ENCODE data around the gene SKIL.

SKIL gene

DNA sequence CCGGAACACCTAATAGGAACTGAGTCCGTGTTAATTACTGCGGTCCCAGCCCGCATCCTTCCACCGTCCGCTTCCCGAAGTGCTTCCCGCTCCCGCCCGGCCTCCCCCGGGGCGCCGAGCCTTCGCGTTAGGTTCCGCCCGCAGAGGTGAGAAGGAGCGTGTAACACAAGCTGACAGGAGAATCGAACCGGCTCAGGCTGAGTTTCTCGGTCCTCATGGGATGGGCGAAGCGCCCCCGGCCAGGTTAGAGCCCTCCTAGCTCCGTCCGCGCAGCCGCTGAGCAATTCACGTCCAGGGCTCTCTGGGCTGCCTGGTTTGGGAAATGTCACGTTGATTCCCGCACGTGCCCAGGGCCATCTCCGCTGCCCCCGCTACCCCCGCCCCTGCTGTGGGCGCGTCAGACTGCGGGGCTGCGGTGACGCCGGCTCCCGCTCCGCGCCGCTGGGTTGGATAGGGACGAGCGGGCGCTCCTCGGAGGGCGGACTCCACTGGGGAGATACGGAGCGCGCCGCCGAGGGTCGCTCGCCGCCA lies 62.1 kb downstream of the SKIL start:
- Histone ChIP-seq H3K27me3 (ENCODE audit: insufficient read depth, poor library complexity, severe bottlenecking) (peaks cover 8% of the 10 kb centered on the region), H3K4me1 (ENCODE audit: insufficient read depth, poor library complexity, severe bottlenecking) (no peaks in the 10 kb centered on the region), H3K4me3 (ENCODE audit: severe bottlenecking) (no peak overlapping the region), H3K9me3 (ENCODE audit: severe bottlenecking) (no peaks in the 10 kb centered on the region), H3K36me3 (ENCODE audit: low read depth) (no peaks in the 10 kb centered on the region), H3K27ac (ENCODE audit: poor library complexity, severe bottlenecking) (no peak overlapping the region)
- DNase-seq (ENCODE audit: low spot score) (no peak), ATAC-seq (ENCODE audit: low read depth) (peak; percentile 10; the same call in 2 of the 3 replicates)
- TF ChIP-seq, protein P1, sequence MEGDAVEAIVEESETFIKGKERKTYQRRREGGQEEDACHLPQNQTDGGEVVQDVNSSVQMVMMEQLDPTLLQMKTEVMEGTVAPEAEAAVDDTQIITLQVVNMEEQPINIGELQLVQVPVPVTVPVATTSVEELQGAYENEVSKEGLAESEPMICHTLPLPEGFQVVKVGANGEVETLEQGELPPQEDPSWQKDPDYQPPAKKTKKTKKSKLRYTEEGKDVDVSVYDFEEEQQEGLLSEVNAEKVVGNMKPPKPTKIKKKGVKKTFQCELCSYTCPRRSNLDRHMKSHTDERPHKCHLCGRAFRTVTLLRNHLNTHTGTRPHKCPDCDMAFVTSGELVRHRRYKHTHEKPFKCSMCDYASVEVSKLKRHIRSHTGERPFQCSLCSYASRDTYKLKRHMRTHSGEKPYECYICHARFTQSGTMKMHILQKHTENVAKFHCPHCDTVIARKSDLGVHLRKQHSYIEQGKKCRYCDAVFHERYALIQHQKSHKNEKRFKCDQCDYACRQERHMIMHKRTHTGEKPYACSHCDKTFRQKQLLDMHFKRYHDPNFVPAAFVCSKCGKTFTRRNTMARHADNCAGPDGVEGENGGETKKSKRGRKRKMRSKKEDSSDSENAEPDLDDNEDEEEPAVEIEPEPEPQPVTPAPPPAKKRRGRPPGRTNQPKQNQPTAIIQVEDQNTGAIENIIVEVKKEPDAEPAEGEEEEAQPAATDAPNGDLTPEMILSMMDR (IDR thresholded peaks at IDR 0.05; ENCODE audit: poor library complexity, severe bottlenecking), result no peak

DNA sequence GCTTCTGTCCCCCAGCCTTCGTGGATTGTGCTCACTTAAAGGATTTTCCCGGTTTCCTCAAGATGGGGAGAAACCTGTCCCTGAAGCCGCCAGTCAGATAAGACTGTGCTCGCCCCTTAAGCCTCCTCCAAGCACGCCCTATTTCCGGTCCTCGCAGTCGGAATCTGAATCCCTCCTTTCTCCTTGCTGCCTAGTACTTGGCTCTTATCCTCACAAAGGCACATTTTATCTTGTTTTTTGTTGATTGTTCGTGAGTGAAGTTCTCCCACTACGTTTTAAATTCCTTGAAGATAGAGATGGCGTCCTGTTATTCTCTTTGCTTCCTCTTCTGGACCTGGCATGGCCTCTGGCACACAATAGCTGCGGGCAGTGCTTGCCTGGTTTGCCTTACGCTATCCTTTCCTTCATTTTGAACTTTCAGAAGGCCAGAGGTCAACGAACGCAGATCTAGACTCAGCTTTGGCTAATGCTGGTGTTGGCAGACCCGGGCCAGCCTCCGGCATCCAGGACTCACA lies 62.8 kb downstream of the SKIL start:
- Histone ChIP-seq H3K4me1 (ENCODE audit: insufficient read depth, poor library complexity, severe bottlenecking) (no peaks in the 10 kb centered on the region), H3K4me3 (ENCODE audit: severe bottlenecking) (no peak overlapping the region), H3K27me3 (ENCODE audit: insufficient read depth, poor library complexity, severe bottlenecking) (peaks cover 8% of the 10 kb centered on the region), H3K9me3 (ENCODE audit: severe bottlenecking) (no peaks in the 10 kb centered on the region), H3K36me3 (ENCODE audit: low read depth) (no peaks in the 10 kb centered on the region), H3K27ac (ENCODE audit: poor library complexity, severe bottlenecking) (no peak overlapping the region)
- DNase-seq (ENCODE audit: low spot score), result no peak
- ATAC-seq (ENCODE audit: low read depth), result no peak
- TF ChIP-seq, protein P1 (IDR thresholded peaks at IDR 0.05; ENCODE audit: poor library complexity, severe bottlenecking), result no peak

DNA sequence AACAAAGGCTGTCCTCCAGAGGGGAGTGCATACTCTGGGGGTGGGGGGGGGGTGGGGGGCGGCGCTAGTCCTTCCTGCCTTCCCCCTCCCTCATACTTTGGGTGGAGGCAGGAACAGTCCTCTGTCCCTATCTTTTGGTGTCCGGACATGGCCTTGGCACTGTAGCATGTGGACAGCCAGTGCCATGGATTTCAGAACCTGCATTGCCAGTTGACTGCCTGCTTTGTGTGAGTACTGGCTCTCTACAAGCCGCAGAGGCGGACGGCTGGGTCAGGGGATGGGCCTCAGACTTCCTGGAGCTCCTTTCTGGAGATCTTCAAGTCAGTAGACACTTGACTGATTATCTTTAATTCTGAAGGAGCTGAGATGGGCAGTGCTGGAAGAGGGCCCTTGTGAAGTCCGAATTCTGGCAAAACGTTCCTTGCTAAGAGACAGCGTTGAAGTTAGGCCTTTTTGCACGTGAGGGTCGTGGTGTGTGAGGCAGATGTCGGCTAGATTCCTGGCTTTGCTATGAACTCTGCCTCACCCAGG lies 63.7 kb downstream of the SKIL start:
- no peak overlapping the region for H3K27ac ChIP-seq (ENCODE audit: poor library complexity, severe bottlenecking)
- no peaks in the 10 kb centered on the region for H3K9me3 ChIP-seq (ENCODE audit: severe bottlenecking)
- ATAC-seq (ENCODE audit: low read depth) (no peak), DNase-seq (ENCODE audit: low spot score) (no peak)
- H3K4me1 ChIP-seq (ENCODE audit: insufficient read depth, poor library complexity, severe bottlenecking), result no peaks in the 10 kb centered on the region
- TF ChIP-seq, protein P1 (IDR thresholded peaks at IDR 0.05; ENCODE audit: poor library complexity, severe bottlenecking), result no peak
- peaks cover 8% of the 10 kb centered on the region for H3K27me3 ChIP-seq (ENCODE audit: insufficient read depth, poor library complexity, severe bottlenecking)
- H3K36me3 ChIP-seq (ENCODE audit: low read depth), result no peaks in the 10 kb centered on the region
- H3K4me3 ChIP-seq (ENCODE audit: severe bottlenecking), result no peak overlapping the region

DNA sequence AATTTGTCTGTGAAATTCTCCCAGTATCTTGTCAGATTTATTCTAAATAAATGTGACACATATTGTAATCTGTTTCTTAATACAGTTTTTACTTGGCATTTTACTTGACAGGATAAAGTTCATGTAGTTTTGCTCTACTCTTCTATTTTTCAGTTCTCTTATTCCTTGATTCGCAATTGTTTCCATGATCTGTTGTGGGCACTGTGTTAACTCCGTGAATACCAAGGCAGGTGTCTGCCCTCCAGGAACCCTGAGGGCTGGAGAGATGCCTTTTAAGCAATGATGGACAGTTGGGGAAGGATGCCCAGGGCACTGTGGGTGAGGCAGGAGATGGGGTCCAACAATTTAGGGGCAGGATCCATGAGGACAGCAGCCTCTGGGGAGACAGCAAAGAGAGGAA lies 64.2 kb downstream of the SKIL start:
- no peak for ATAC-seq (ENCODE audit: low read depth)
- H3K36me3 ChIP-seq (ENCODE audit: low read depth), result no peaks in the 10 kb centered on the region
- TF ChIP-seq, protein P1 (IDR thresholded peaks at IDR 0.05; ENCODE audit: poor library complexity, severe bottlenecking), result no peak
- H3K27ac ChIP-seq (ENCODE audit: poor library complexity, severe bottlenecking), result no peak overlapping the region
- H3K27me3 ChIP-seq (ENCODE audit: insufficient read depth, poor library complexity, severe bottlenecking), result peaks cover 8% of the 10 kb centered on the region
- H3K9me3 ChIP-seq (ENCODE audit: severe bottlenecking), result no peaks in the 10 kb centered on the region
- H3K4me3 ChIP-seq (ENCODE audit: severe bottlenecking), result no peak overlapping the region
- H3K4me1 ChIP-seq (ENCODE audit: insufficient read depth, poor library complexity, severe bottlenecking), result no peaks in the 10 kb centered on the region
- DNase-seq (ENCODE audit: low spot score), result no peak

DNA sequence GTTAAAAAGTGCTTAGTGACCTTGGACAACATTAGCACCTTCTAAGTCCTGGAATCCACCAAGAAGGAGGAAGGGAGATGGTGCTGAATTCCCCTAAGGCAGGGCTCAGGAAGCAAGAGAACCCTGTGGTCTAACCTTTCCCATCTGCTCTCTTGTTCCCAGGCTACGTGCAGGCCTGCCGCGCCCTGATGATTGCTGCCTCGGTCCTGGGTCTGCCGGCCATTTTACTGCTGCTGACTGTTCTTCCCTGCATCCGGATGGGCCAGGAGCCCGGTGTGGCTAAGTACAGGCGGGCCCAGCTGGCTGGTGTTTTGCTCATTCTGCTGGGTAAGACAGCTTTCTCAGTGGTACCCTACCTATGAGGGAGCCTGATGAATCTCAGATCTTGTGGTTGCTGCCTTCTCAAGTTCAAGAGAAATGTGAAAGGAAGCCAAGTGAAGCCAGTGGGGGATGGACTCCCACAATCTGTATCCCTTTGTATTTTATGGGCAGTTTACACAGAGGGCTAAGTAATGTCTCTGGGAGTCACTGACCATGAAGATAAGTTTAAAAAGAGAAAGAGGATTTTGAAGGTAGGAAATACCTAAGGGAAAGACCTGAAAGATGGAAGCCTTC lies 65.6 kb downstream of the SKIL start:
- Histone ChIP-seq H3K9me3 (ENCODE audit: severe bottlenecking) (no peaks in the 10 kb centered on the region), H3K27me3 (ENCODE audit: insufficient read depth, poor library complexity, severe bottlenecking) (peaks cover 8% of the 10 kb centered on the region), H3K4me3 (ENCODE audit: severe bottlenecking) (no peak overlapping the region), H3K27ac (ENCODE audit: poor library complexity, severe bottlenecking) (no peak overlapping the region), H3K4me1 (ENCODE audit: insufficient read depth, poor library complexity, severe bottlenecking) (no peaks in the 10 kb centered on the region), H3K36me3 (ENCODE audit: low read depth) (no peaks in the 10 kb centered on the region)
- ATAC-seq (ENCODE audit: low read depth) (no peak), DNase-seq (ENCODE audit: low spot score) (no peak)
- TF ChIP-seq, protein P1 (IDR thresholded peaks at IDR 0.05; ENCODE audit: poor library complexity, severe bottlenecking), result no peak

Measured in RWPE2 (cell line).